A549 (cell line): ENCODE data around the gene DIS3L2.

Experiments
- CTCF ChIP-seq: fragments of >200 bp; sonication (Bioruptor Twin); formaldehyde crosslinking; IDR thresholded peaks from 3 replicates; pipeline ENCODE4 v1.5.1; 2016
- ELK1 ChIP-seq: fragments of 150-350 bp; IDR thresholded peaks from 2 replicates; pipeline ENCODE4 v1.6.1; 2014; ENCODE audit warnings: low read depth, mild to moderate bottlenecking, low read length
- HDAC2 ChIP-seq: fragments of 200-600 bp; sonication (generic); IDR thresholded peaks from 2 replicates; pipeline ENCODE4 v1.6.1; 2016
- RAD21 ChIP-seq, 2 experiments: fragments of >200 bp in 1 of 2; sonication (Bioruptor Twin) in 1 of 2; formaldehyde crosslinking in 1 of 2; IDR thresholded peaks in 1 of 2; conservative IDR thresholded peaks in 1 of 2; 2 replicates in 1 of 2; 3 replicates in 1 of 2; pipeline ENCODE4 v1.6.1; 2012 to 2018; ENCODE audit warnings: inconsistent platforms in 1 of 2
- REST ChIP-seq: fragments of 200-600 bp; sonication (generic); IDR thresholded peaks from 2 replicates; pipeline ENCODE4 v1.6.1; 2016; ENCODE audit warnings: antibody characterized with exemption, mild to moderate bottlenecking, moderate library complexity
- RFX5 ChIP-seq: fragments of 450-650 bp; IDR thresholded peaks from 2 replicates; pipeline ENCODE4 v1.7.1; 2014; ENCODE audit warnings: antibody characterized with exemption, mild to moderate bottlenecking, moderate library complexity
- TF ChIP-seq, protein P1 (sequence below): IDR thresholded peaks from 2 replicates; pipeline ENCODE4 v1.6.1; 2012

GRCh38 chr2:232174662-232175061 is 213.1 kb downstream of the DIS3L2 start:
- TF ChIP-seq CTCF (no peak), HDAC2 (no peak), REST (no peak), RAD21 (conservative IDR thresholded peaks at IDR 0.05 in 1 of 2, IDR thresholded peaks at IDR 0.05 in 1 of 2) (no peak), ELK1 (no peak), RFX5 (no peak)
- TF ChIP-seq, protein P1, sequence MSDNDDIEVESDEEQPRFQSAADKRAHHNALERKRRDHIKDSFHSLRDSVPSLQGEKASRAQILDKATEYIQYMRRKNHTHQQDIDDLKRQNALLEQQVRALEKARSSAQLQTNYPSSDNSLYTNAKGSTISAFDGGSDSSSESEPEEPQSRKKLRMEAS: no peak
